ENCODE measurements around the gene NR5A1.

Gene NR5A1

DNA sequence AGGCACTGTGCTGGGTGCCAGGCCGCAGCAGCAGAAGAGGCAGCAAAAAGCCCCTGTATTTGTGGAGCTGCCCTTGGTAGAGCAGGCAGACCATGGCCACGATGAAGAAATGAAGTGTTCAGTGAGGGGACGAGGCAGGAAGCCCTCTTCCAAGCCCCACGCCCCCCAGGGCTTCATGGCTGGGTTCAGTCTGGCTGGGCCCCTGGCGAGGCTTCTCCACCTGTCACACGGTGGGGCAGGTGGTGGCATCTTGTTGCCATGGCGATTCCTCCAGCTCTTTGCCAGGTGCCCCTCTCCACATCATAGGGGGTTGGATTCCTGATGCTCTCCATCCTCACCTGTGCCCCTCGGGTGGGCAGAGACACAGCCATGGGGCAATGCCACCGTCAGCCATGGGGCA, 35.4 kb downstream of the NR5A1 start:
- TF ChIP-seq JUND (IDR thresholded peaks at IDR 0.05; ENCODE audit: low read depth) = no peak
- no peak for DNase-seq (ENCODE audit: low read depth in 1 of 2, low spot score in 1 of 2)
- in situ Hi-C loops (cut with HindIII; ENCODE audit: low pct_unique_long_range_greater_than_20kb, low sequenced_read_pairs) = no loop called here

DNA sequence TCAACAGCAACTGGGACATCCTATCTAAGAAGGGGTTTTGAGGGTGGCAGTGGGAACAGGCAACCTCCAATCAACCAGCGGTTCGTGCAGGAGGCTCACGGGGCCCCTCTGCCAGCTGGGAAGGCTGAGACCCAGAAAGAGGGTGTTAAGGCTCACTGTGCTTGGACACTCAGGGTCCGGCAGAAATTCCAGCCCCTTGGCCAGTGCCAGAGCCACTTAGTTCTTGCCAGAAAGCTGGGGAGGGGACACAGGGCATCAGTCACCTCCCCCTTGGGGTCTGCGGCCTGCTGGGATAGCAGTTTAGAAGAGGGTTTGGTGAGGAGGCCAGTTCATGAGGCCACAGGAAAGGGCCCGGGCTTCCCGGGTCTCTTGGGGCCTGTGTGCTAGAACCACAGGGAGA, 36.5 kb downstream of the NR5A1 start:
- TF ChIP-seq JUND (IDR thresholded peaks at IDR 0.05; ENCODE audit: low read depth) = no peak
- in situ Hi-C loops (cut with HindIII; ENCODE audit: low pct_unique_long_range_greater_than_20kb, low sequenced_read_pairs) = no loop called here
- no peak for DNase-seq (ENCODE audit: low read depth in 1 of 2, low spot score in 1 of 2)

DNA sequence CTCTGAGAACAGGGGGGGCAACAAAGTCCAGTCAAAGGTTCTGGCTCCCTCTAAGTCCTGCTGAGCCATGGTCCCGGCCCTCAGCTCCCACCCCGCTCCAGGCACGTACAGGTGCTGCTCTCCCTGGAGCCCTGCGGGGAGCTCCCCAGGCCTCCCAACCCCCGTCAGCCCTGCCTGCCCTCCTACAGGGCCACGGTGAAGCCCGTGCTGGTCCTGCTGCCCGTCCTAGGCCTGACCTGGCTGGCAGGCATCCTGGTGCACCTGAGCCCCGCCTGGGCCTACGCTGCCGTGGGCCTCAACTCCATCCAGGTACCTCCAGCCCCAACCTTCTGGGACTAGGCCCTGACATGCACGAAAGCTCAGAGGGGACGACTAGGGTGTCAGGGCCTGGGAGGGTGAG, 36.9 kb downstream of the NR5A1 start:
- in situ Hi-C loops (cut with HindIII; ENCODE audit: low pct_unique_long_range_greater_than_20kb, low sequenced_read_pairs) = no loop called here
- TF ChIP-seq JUND (IDR thresholded peaks at IDR 0.05; ENCODE audit: low read depth) = no peak
- no peak for DNase-seq (ENCODE audit: low read depth in 1 of 2, low spot score in 1 of 2)

DNA sequence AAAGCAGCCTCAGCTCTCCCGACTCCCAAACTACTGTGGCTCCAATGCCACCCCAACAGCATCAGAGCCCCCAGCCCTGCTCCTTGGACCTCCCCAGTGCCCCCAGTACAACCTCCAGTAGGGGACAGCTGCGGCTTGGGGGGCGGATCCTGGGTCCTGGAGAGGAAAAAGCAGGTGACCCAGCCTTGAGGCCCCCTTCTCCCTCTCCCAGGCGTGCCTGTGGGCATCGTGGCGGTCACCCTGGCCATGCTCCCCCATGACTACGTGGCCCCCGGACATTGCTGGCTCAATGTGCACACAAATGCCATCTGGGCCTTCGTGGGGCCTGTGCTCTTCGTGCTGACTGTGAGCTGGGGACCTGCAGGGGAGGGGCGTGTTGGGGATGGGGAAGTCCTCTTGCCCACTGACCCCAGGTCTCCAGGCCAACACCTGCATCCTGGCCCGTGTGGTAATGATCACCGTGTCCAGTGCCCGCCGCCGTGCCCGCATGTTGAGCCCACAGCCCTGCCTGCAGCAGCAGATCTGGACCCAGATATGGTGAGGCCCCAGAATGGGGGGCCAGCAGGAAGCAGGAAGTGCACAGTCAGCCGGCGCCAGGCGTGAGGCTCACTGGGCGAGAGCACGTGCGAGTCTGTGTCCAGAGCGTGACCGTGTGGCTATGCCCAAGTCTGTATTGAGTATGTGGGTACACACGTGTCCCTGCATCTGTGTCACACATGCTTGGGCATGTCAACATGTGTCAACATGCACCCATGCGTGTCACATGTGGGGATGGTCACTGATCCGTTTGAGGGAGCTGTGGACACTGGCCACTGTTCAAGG, 38.0 kb downstream of the NR5A1 start:
- in situ Hi-C loops (cut with HindIII; ENCODE audit: low pct_unique_long_range_greater_than_20kb, low sequenced_read_pairs) = no loop called here
- DNase-seq (ENCODE audit: low read depth in 1 of 2, low spot score in 1 of 2) = no peak
- no peak for TF ChIP-seq JUND (IDR thresholded peaks at IDR 0.05; ENCODE audit: low read depth)

DNA sequence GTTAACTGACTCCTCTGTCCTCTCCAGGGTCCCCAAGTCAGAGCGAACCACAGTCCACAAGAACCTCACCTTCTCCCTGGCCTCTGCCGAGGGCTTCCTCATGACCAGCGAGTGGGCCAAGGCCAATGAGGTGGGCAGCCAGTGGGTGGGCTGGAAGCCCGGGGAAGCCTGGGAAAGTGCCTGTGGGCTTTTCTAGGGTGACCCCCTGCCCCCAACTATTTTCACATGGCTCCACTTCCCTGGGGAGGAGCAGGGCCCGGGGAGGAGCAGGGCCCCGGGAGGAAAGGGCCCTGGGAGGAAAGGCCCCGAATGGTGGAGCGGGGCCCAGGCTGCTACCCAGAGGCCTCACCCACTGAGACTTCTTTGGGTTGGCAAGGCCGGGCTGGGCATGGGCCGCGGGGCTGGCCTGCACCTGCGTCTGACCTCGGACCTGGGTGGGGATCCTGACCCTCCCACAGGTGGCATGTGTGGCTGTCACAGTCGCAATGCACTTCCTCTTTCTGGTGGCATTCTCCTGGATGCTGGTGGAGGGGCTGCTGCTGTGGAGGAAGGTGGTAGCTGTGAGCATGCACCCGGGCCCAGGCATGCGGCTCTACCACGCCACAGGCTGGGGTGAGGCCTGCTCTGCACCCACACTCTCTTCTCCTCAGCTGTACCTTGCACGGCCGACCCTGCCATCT, 39.0 kb downstream of the NR5A1 start:
- TF ChIP-seq JUND (IDR thresholded peaks at IDR 0.05; ENCODE audit: low read depth) = no peak
- no peak for DNase-seq (ENCODE audit: low read depth in 1 of 2, low spot score in 1 of 2)
- in situ Hi-C loops (cut with HindIII; ENCODE audit: low pct_unique_long_range_greater_than_20kb, low sequenced_read_pairs) = no loop called here

DNA sequence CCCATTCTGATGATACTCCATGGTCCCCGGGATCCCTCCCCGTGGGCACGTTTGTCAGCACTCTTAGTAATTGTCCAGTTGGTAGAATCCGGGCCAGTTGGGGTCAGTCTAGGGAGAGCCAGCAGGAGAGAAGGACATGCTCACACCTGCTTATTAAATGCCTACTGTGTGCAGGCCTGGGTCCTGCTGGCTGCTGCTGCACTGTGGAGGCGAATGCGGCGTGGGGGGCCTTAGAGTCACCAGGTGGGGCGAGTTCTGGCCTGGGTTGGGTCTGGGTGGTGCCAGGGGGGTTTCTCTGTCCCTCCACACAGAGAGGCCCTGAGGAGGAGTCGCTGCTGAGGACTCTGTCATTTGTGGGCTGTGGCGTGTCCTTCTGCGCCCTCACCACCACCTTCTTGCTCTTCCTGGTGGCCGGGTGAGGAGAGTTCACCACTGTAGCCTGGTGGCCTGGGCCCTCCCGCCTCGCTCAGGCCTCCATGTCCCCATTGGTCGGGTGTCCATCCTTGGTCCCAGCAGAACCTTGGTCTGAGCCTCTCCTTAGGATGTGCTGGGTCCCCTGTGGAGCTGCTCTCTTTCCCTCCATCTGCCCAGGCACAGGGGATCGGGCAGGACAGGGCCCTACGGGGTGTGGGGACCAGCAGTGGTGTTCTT, 39.7 kb downstream of the NR5A1 start:
- no peak for TF ChIP-seq JUND (IDR thresholded peaks at IDR 0.05; ENCODE audit: low read depth)
- DNase-seq (ENCODE audit: low read depth in 1 of 2, low spot score in 1 of 2) = no peak
- in situ Hi-C loops (cut with HindIII; ENCODE audit: low pct_unique_long_range_greater_than_20kb, low sequenced_read_pairs) = no loop called here

DNA sequence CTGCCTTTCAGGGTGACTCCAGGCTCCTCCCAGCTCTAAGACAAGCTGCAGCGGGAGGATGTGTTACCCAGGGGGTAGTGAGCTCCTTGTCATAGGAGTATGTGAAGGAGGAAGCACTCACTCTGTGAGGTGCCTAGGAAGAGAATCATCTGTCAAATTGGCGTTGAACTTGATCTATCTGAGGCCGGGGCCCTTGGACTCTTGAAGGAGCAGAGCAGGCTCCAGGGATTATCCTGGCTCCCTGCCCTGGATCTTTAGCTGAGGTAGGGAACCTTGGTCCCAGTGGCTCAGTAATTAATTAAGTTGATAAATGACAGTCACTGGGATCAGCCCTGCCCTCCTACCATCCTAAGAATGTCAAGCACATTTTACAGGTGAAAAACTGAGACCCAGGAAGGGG, 41.5 kb downstream of the NR5A1 start:
- DNase-seq (ENCODE audit: low read depth in 1 of 2, low spot score in 1 of 2) = no peak
- no peak for TF ChIP-seq JUND (IDR thresholded peaks at IDR 0.05; ENCODE audit: low read depth)
- in situ Hi-C loops (cut with HindIII; ENCODE audit: low pct_unique_long_range_greater_than_20kb, low sequenced_read_pairs) = no loop called here

DNA sequence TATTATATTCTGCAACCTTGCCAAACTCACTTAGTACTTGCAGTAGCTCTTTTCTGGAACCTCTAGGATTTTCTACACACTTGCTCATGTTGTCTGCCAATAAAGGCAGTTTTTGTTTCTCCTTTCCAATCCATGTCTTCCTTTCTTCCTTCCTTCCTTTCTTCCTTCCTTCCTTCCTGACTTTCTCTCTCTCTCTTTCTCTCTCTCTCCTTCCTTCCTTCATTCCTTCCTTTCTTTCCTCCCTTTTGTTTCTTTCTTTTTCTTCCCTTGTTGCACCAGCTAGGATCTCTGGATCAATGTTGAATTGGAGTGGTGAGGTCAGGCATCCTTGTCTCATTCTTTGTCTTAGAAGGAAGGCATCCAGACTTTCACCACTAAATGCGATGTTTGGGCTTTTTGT, 44.5 kb downstream of the NR5A1 start:
- in situ Hi-C loops (cut with HindIII; ENCODE audit: low pct_unique_long_range_greater_than_20kb, low sequenced_read_pairs) = no loop called here
- TF ChIP-seq JUND (IDR thresholded peaks at IDR 0.05; ENCODE audit: low read depth) = no peak
- no peak for DNase-seq (ENCODE audit: low read depth in 1 of 2, low spot score in 1 of 2)

DNA sequence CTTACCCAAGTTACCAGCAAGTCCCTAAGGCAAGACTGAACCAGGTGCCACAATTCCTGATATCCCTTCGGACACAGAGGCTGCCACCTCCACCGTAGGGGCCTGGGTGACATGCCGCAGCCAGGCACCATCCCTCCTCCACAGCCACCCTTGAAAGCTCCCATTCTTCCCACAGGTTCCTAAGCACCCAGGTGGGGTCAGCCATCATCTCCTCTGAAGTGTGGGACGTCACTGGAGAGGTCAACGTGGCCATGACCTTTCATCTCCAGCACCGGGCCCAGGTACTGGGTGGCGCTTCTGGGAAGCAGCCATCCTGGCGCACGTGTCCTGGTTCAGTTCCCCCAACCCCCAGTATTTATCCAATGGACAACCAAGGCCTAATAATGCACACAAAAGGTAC, 48.8 kb downstream of the NR5A1 start:
- in situ Hi-C loops (cut with HindIII; ENCODE audit: low pct_unique_long_range_greater_than_20kb, low sequenced_read_pairs) = no loop called here
- TF ChIP-seq JUND (IDR thresholded peaks at IDR 0.05; ENCODE audit: low read depth) = no peak

DNA sequence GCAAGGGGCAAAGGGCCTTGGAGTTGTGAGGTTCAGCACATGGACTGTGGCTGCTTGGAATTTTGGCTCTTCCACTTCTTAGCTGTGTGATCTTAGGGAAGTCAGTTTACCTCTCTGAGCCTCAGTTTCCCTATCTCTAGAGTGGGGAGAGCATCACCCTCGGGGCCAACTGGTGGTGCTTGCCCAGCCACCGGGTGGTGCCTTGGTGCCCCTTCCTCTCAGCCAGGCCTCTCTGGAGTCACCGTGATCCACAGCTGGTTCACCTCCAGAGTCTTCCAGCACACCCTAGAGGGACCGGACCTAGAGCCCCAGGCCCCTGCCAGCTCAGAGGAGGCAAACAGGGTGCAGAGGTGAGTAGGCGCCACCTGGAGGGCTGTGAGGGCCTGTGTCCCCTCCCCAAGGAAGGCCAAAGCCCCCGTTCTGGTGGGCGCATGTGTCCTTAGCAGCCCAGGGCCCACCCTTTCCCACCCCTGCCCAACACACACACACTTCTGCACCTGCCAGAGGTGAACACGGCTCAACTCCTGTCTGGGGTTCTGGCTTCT, 49.2 kb downstream of the NR5A1 start:
- in situ Hi-C loops (cut with HindIII; ENCODE audit: low pct_unique_long_range_greater_than_20kb, low sequenced_read_pairs) = no loop called here
- TF ChIP-seq JUND (IDR thresholded peaks at IDR 0.05; ENCODE audit: low read depth) = no peak
- DNase-seq (ENCODE audit: low read depth in 1 of 2, low spot score in 1 of 2) = no peak

More for the DNA sequence above, 48.8 kb downstream of the NR5A1 start:
- no peak for DNase-seq (ENCODE audit: low read depth in 1 of 2, low spot score in 1 of 2)

DNA sequence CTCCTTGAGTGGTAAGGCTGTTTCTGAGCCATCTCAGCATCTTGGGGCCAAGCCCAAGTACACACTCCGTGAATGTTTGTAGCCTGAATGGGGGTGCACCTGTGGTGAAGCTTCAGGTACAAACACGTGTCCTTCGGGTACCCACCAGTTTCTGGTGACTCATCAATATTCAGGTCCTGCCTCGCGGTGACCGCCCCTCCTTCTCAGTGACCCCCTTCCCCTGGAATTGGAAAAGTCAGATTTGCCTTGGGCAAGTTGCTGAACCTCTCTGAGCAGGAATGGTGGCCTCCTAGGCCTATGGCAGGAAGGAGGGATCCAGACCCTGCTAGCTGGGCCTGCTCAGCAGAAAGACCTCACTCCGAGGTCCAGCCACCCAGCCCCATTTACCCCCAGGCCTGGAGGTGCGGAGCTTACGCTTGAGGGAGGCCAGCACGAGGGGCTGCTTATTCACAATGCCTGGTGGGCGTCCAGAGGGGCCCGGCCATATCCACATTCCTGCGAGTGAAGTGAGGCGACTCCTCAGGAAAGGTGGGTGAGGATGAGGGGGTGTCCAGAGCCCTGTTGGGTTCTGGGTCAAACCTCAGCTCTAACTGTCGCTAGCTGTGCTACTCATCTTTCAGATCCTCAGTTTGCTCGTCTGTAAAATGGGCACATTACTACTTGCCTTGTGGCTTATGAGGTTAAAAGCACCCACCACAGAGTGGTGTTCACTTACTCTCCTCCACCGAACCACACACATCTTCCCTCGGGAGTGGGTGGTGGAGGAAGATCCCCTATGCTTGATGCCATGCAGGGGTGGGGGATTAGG, 49.9 kb downstream of the NR5A1 start:
- in situ Hi-C loops (cut with HindIII; ENCODE audit: low pct_unique_long_range_greater_than_20kb, low sequenced_read_pairs) = no loop called here
- peak in 1 of 2 experiments; percentile 23 for DNase-seq (ENCODE audit: low read depth in 1 of 2, low spot score in 1 of 2)
- no peak for TF ChIP-seq JUND (IDR thresholded peaks at IDR 0.05; ENCODE audit: low read depth)

Data from T47D (cell line).